Kidney tubule cell (primary cell): Measurements from ENCODE around the gene FBXL16.

ENCODE experiments used
- DNase-seq: peaks from one replicate; pipeline ENCODE4 v3.0.0-alpha.2; 2018; ENCODE audit warnings: low spot score

FBXL16 gene

GRCh38 chr16:676913-677312, 28.7 kb downstream of the FBXL16 start:
- DNase-seq: no peak

- DNase-seq: no peak
These were observed 29.1 kb downstream of the FBXL16 start for GRCh38 chr16:676565-676902.

- DNase-seq: no peak
These were observed 29.6 kb downstream of the FBXL16 start for GRCh38 chr16:675884-676564.

DNA sequence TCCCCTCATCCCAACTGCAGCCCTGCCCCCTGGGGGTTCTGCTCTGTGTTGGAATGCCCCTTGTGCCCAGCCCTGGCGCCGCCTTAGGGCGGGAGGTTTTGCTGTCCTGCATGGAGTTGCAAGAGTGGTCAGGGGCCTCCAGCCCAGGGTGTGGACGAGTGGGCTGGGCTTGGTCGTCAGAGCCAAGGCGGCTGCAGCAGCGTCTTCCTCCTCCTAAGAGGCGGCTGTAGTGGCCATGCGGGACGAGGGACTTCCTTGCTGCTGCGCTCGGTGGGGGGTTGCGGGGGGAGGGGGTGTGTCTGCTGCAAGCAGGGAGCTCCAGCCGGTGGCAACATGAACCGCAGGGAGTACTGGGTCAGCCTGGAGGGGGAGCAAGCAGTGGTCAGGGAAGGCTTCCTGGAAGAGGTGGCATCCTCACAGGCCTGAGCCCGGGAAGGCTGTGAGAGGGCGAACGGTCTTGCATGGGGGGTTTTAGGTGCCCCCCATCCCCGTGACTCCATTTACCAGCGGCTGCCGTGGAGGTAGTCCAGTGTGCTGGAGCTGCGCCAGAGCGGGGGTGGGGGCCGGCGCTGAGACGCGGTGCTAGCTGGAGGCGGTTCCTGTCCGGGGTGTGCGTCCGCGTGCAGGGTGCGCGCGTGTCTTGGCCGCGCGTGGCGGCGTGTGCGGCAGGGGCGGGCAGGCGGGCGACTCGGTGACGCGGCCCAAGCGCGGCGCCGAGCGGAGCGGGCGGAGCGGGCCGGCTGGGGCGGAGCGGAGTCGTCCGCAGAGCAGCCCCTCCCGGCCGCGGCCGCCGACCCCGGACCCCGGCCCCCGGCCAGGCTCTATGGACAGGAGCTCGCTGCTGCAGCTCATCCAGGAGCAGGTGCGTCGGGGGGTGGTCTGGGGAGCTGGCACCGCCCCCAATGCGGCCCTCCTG, 30.4 kb downstream of the FBXL16 start, which contains the start of gene RHBDL1:
Gene RHBDL1 (plus strand): TSS at position 704 of the 916 bp plus-strand sequence. CDS start 120 bp downstream, at position 824.
- peak; percentile 55 for DNase-seq

DNA sequence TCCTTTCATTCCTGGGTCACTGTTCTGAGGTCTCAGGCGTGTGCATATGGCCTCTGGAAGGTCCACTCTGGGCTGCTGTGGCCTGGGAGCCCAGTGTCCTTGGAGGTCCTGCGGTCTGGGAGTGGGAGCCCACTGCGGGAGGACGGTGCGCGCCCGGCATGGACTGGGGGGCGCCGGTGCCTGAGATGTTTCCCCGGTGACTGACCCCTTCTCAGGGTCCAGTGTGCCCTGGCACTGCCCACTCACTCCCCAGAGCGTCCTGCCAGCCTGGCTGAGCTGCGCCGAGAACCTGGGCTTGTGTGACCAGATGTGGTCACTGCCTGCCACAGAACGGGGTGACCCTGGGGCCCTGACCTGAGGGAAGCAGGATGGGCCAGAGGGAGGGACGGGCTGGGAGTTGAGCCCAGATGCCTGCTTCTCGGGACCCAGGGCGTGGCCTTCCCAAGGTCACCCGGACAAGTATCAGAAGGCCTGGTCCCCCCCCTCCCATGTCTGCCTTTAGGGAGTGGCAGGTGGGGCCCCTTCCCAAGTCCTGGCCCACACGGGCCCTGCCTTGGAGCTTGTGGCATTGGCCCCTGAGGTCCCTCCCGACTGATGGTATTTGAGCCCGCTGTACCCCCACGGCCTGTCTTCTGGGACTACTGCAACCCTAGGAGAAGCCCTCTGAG, 31.3 kb downstream of the FBXL16 start:
- DNase-seq: no peak

DNA sequence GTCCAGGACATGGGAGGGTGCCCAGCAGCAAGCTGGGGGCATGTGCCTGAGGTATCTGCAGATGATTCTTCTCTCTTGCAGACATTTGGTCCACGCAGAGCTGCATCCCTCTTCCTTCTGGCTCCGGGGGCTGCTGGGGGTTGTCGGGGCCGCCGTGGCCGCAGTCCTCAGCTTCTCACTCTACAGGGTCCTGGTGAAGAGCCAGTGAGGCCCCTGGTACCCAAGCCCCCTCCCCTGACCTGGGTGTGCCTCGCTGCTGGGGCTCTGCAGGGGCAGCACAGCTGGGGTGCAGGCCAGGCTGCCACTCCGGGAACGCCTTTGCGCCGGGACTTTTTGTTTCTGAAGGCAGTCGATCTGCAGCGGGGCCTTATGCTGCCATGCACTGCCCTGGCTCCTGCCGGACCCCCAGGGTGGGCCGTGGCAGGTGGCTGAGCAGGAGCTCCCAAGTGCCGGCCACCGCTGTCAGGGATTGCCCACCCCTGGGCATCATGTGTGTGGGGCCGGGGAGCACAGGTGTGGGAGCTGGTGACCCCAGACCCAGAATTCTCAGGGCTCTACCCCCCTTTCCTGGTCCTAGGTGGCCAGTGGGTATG, 32.1 kb downstream of the FBXL16 start:
- no peak for DNase-seq

DNA sequence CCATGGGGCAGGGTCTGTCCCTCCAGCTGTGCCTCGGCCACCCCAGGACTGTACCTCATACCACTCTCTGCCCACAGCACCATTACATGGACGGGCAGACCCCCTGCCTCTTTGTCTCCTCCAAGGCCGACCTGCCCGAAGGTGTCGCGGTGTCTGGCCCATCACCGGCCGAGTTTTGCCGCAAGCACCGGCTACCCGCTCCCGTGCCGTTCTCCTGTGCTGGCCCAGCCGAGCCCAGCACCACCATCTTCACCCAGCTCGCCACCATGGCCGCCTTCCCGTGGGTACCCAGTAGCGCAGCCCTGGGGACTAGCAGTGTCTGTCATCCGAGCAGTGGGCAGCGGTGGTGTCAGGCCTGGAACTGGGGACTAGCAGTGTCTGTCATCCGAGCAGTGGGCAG, 32.8 kb downstream of the FBXL16 start:
- DNase-seq: no peak

DNA sequence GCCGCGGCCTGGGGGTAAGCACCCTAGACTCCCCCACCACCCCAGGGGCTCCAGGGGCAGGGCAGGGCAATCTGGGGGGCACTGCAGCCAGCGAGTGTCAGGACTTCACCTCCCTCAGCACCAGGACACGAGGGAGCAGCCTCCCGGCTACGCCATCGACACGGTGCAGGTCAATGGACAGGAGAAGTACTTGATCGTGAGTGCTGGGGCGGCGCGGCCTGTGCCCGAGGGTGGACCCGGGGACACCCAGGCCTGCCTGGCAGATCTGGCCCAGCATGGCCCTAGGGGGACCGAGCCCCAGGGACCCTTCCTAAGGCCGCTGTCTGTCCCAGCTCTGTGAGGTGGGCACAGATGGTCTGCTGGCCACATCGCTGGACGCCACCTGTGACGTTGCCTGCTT, 33.2 kb downstream of the FBXL16 start:
- DNase-seq: no peak

DNA sequence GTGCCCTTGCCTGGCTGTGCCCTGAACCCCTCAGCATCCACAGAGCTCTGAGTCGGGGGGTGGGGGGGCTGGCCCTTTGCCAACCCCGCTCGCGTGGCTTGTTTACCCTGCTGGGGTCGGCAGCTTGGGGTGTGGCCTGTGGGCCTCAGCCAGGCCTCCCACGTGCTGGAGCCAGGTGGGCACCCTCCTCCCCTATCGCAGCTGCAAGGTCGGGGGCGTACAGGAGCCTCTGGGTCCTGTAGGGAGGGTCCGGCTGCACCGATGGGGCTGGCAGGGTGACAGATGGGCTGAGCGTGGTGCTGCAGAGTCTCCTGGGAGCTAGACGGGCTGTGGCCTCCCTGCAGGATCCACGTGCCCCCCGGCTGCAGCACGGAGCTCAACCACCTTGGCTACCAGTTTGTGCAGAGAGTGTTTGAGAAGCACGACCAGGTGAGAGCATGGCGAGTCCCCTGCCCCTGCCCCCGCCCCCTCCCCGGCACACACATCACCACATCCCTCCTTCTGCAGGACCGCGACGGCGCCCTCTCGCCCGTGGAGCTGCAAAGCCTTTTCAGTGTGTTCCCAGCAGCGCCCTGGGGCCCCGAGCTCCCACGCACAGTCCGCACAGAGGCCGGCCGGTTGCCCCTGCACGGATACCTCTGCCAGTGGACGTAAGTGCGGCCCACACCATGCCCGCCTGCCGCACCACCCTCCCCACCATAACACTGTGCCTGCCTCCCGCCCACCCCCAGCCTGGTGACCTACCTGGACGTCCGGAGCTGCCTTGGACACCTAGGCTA, 34.1 kb downstream of the FBXL16 start:
- no peak for DNase-seq

DNA sequence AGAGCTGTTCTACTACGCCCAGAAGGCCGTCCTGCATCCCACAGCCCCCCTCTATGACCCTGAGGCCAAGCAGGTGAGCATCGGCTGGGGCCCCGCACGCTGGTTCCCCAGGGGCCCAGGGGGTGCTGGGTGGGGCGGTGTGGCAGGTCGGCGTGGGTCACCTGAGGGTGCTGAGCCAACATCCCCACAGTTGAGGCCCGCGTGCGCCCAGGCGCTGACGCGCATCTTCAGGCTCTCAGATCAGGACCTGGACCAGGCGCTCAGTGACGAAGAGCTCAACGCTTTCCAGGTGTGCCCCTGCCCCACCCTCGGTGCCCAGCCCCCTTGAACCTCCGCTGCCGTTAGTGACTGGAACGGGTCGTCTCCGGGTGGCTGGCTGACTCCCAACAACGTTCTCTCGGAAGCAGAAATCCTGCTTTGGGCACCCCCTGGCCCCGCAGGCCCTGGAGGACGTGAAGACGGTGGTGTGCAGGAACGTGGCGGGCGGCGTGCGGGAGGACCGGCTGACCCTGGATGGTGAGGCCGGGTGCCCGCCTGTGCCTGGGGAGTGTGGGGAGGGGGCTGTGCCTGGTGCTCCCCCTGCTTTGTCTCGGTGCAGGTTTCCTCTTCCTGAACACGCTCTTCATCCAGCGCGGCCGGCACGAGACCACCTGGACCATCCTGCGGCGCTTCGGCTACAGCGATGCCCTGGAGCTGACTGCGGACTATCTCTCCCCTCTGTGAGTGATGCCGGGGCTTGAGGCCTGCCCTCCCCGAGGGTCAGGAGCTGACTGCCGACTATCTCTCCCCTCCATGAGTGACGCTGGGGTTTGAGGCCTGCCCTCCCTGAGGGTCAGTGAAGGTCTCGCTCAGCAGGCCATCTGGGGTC, 34.9 kb downstream of the FBXL16 start:
- no peak for DNase-seq

DNA sequence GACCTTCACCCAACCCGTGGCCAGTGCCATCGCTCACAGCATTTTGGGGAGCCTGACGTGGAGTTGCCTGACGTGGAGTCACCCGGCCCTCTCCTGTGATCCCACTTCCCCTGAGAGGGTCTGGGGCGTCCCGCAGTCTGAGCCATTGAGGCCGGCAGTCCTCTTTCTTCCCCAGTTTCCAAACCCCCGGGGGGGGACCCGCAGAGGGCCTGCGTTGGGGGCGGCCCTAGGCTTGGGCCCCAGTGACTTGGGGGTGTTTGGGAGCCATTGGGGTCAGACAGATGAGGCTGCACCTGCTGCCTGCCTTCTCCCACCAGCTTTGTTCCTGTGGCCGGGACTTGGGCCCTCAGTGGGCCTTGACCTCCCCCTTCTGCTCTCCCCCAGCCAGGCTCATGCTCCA, 35.9 kb downstream of the FBXL16 start:
- no peak for DNase-seq

DNA sequence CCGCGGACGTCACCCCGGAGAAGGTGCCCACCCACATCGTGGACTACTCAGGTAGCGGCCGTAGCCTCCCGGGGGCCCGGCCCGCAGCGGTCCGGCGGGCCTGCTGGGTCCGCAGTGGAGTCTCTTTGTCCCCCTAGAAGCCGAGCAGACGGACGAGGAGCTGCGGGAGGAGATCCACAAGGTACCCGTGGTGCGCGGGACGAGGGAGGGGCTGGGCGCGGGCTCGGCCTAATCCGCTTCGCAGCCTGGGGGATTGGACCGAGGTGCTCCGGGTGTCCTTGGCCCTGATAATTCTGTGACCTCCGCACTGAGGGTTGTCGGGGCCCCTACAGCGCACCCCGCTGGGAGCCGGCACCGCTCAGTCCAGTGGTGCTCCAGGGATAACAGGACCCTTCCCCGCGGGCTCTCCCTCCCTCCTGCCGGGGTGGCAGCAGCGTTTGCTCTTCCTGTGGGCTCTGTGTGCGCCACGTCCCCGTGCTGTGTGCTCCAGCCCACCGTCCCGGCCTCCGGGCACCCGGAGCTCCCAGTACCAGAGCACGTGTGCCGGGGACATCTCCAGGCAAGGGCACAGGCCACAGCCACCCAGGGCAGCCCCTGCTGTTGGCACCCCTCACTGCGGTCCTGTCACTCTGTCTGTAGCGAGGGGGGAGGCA, 37.0 kb downstream of the FBXL16 start:
- DNase-seq: no peak

DNA sequence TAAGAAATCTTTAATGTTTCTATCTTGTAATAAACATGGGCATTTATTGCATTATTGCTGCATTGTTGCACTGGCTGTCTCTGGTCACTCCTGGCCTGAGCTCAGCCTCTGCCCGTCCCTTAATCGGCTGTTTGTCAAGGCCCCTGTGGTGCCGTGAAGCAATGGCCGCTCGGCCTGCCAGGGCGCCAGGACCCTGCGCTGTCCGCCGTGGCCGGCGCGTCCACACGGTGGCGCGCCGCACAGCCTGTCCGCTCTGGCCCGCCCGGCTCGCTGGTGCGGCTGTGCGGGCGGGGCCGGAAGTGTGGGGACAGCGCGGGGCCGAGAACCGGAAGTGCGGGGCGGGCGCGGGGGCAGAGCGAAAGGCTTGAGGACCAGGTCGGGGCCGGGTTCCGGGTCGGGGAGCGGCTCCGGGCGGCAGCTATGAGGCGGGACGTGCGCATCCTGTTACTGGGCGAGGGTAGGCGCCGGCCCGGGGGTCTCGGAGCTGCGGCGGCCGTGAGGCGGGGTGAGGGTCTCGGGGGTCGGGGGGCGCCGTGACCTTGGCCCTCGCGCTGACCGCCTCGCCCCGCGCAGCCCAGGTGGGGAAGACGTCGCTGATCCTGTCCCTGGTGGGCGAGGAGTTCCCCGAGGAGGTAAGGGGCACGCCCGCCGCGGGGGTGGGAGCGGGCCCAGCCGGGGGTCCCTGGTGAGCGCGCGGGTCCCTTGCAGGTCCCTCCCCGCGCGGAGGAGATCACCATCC, 37.7 kb downstream of the FBXL16 start, which contains the start of gene RHOT2:
Gene RHOT2 (plus strand): TSS at position 353 of the 739 bp plus-strand sequence. CDS start 68 bp downstream, at position 421.
- DNase-seq: peak; percentile 93

DNA sequence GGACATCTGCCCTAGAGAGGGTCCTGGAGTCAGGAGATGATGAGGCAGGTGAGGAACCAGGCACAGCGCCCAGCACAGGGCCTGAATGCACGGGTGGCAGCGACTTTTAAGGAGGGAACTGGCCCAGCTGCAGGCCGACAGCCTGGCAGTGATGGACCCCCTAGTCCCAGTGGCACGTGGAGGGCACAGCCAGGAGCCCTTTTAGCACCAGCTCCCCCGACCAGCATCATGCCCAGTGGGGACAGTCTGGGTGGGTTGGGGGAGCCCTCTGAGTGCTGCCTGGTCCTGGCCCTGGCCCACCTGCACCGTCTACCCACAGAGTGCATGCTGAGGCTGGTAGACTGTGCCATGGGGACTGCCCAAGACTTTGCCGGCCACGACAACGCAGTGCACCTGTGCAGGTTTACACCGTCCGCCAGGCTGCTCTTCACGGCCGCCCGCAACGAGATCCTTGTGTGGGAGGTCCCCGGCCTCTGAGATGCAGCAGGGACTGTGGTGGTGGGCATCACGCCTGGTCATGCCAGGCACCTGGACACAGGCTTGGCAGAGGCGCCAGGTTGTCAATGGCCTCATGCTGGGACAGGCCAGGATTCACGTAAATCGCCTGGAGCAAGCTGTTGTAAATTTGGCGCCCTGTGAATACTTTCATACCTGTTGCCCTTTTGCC, 38.4 kb downstream of the FBXL16 start:
- DNase-seq: no peak

- no peak for DNase-seq
These were observed 39.0 kb downstream of the FBXL16 start for GRCh38 chr16:666572-666971.

DNA sequence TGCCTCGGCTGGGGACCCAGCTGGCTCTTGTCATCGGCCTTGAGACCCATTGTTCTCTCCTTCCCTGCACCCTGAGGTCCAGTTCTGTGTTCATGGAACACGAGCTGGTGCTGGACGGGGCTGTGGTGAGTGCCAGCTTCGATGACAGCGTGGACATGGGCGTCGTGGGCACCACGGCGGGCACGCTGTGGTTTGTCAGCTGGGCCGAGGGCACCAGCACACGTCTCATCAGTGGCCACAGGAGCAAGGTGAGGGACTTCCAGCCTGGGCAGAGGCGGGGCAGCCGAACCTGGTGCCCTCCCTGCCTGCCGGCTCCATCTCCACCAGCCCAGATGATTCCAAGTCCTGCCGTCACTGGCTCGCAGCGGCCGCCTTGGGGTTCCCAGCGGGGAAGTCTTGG, 43.0 kb downstream of the FBXL16 start:
- no peak for DNase-seq

DNA sequence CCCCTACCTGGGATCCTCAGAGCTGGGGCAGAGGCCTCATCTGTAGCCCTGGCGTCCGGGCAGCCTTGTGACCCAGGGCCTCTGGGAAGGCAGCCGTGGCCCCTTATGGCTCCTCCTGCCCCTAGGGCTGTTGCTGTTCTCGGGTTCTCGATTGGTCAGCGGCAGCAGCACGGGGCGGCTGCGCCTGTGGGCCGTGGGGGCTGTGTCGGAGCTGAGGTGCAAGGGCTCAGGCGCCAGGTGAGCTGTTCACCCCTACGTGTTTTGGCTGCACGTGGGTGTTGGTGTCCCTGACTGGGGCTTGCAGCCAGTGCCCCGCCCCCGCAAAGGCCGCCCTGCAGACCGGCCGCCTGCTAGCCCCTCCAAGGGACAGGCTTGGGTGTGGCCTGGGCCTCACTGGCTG, 43.5 kb downstream of the FBXL16 start:
- DNase-seq: no peak

DNA sequence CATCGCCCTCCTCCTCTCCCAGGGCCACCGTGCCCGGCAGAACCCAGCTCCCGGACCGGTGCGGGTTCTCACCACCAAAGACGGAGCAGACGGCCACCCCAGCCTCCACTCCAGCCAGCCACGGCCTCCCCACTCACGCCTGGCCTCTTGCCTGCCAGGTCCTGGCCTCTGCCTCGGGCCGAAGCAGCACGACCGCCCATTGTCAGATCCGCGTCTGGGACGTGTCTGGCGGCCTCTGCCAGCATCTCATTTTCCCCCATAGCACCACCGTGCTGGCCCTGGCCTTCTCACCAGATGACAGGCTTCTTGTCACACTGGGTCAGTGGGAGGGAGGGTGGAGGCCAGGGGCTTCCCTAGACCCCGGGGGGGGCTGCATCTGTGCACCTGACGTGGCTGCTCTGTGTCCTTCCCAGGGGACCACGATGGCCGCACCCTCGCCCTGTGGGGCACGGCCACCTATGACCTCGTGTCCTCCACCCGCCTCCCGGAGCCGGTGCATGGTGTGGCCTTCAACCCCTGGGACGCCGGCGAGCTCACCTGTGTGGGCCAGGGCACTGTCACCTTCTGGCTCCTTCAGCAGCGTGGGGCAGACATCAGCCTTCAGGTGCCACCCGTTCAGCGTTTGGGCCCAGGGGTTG, 44.3 kb downstream of the FBXL16 start:
- DNase-seq: no peak
